ENCODE data around the gene IPO8. TPM values are rescaled to one million over a fixed set of nuclear protein-coding genes. Genes with fewer than 3 reads are reported as not detected.

The IPO8 gene
- total RNA-seq, 2 donors from 2014 or later = 15.8 to 45.4 TPM

- ATAC-seq = no peak
- TF ChIP-seq, protein P1, sequence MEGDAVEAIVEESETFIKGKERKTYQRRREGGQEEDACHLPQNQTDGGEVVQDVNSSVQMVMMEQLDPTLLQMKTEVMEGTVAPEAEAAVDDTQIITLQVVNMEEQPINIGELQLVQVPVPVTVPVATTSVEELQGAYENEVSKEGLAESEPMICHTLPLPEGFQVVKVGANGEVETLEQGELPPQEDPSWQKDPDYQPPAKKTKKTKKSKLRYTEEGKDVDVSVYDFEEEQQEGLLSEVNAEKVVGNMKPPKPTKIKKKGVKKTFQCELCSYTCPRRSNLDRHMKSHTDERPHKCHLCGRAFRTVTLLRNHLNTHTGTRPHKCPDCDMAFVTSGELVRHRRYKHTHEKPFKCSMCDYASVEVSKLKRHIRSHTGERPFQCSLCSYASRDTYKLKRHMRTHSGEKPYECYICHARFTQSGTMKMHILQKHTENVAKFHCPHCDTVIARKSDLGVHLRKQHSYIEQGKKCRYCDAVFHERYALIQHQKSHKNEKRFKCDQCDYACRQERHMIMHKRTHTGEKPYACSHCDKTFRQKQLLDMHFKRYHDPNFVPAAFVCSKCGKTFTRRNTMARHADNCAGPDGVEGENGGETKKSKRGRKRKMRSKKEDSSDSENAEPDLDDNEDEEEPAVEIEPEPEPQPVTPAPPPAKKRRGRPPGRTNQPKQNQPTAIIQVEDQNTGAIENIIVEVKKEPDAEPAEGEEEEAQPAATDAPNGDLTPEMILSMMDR (IDR thresholded peaks at IDR 0.05) = no peak
- TF ChIP-seq POLR2A (IDR thresholded peaks at IDR 0.05) = no peak
- 60 to 79% methylated on average over 1 of the region's 1 CpG for WGBS, 2 donors
- H3K4me1 ChIP-seq = no peaks in the 10 kb centered on the region
- H3K4me3 ChIP-seq = no peak overlapping the region
- no peaks in the 10 kb centered on the region for H3K27me3 ChIP-seq
- no peak for DNase-seq
- H3K27ac ChIP-seq = no peak overlapping the region
- no peaks in the 10 kb centered on the region for H3K9me3 ChIP-seq
- peaks cover 10 to 23% of the 10 kb centered on the region in 2 donors for H3K36me3 ChIP-seq (replicated peaks in 1 of 2; ENCODE audit: insufficient read depth in 1 of 2, low read depth in 2 of 2)
- intact Hi-C loops (cut with DNase I) = no loop called here
These were observed 16.4 kb downstream of the IPO8 start for GRCh38 chr12:30679241-30679640.

- intact Hi-C loops (cut with DNase I) = no loop called here
- 94 to 96% methylated on average over 1 of the region's 1 CpG for WGBS, 2 donors
- H3K9me3 ChIP-seq = no peaks in the 10 kb centered on the region
- no peak overlapping the region for H3K4me3 ChIP-seq
- H3K27me3 ChIP-seq = no peaks in the 10 kb centered on the region
- no peak overlapping the region for H3K27ac ChIP-seq
- TF ChIP-seq, protein P1 (IDR thresholded peaks at IDR 0.05) = no peak
- TF ChIP-seq POLR2A (IDR thresholded peaks at IDR 0.05) = no peak
- no peaks in the 10 kb centered on the region for H3K4me1 ChIP-seq
- H3K36me3 ChIP-seq (replicated peaks in 1 of 2; ENCODE audit: insufficient read depth in 1 of 2, low read depth in 2 of 2) = peaks cover 11 to 23% of the 10 kb centered on the region in 2 donors
- no peak for ATAC-seq
- no peak for DNase-seq
These were observed 17.4 kb downstream of the IPO8 start for GRCh38 chr12:30678221-30678620.

GRCh38 chr12:30661210-30661609 lies 34.5 kb downstream of the IPO8 start:
- Histone ChIP-seq H3K4me1 (no peaks in the 10 kb centered on the region), H3K4me3 (no peak overlapping the region), H3K27ac (no peak overlapping the region), H3K27me3 (no peaks in the 10 kb centered on the region), H3K9me3 (no peaks in the 10 kb centered on the region), H3K36me3 (replicated peaks in 1 of 2; ENCODE audit: insufficient read depth in 1 of 2, low read depth in 2 of 2) (peaks cover 9 to 13% of the 10 kb centered on the region in 2 donors)
- intact Hi-C loops (cut with DNase I) = no loop called here
- ATAC-seq (no peak), DNase-seq (no peak)
- WGBS, 2 donors = 78 to 90% methylated on average over 4 of the region's 4 CpGs
- TF ChIP-seq, protein P1 (IDR thresholded peaks at IDR 0.05) = no peak
- TF ChIP-seq POLR2A (IDR thresholded peaks at IDR 0.05) = no peak

- H3K27me3 ChIP-seq = no peaks in the 10 kb centered on the region
- 93 to 97% methylated on average over 1 of the region's 1 CpG for WGBS, 2 donors
- no peaks in the 10 kb centered on the region for H3K9me3 ChIP-seq
- DNase-seq (no peak), ATAC-seq (no peak)
- H3K4me1 ChIP-seq = no peaks in the 10 kb centered on the region
- intact Hi-C loops (cut with DNase I) = no loop called here
- TF ChIP-seq, protein P1 (IDR thresholded peaks at IDR 0.05) = no peak
- TF ChIP-seq POLR2A (IDR thresholded peaks at IDR 0.05) = no peak
- H3K4me3 ChIP-seq = no peak overlapping the region
- H3K27ac ChIP-seq = no peak overlapping the region
- peaks cover 0 to 13% of the 10 kb centered on the region in 2 donors for H3K36me3 ChIP-seq (replicated peaks in 1 of 2; ENCODE audit: insufficient read depth in 1 of 2, low read depth in 2 of 2)
These were observed 43.5 kb downstream of the IPO8 start for GRCh38 chr12:30652034-30652696.

- TF ChIP-seq, protein P1 (IDR thresholded peaks at IDR 0.05) = no peak
- TF ChIP-seq POLR2A (IDR thresholded peaks at IDR 0.05) = no peak
- DNase-seq = no peak
- Histone ChIP-seq H3K4me3 (no peak overlapping the region), H3K9me3 (no peaks in the 10 kb centered on the region), H3K4me1 (peaks cover 5% of the 10 kb centered on the region), H3K27me3 (no peaks in the 10 kb centered on the region), H3K36me3 (replicated peaks in 1 of 2; ENCODE audit: insufficient read depth in 1 of 2, low read depth in 2 of 2) (peaks cover 0 to 2% of the 10 kb centered on the region in 2 donors), H3K27ac (no peak overlapping the region)
- 59 to 77% methylated on average over 4 of the region's 4 CpGs for WGBS, 2 donors
- intact Hi-C loops (cut with DNase I) = no loop called here
- no peak for ATAC-seq
These were observed 48.8 kb downstream of the IPO8 start for GRCh38 chr12:30646821-30647220.
